ENCODE results near the gene S100A6.

- TF ChIP-seq CTCF (IDR thresholded peaks at IDR 0.05) (no peak), POLR2A (IDR thresholded peaks at IDR 0.05) (no peak)
Observed at GRCh38 chr1:153546796-153547559, 11.2 kb upstream of the S100A6 start.

All from heart left ventricle (tissue), 13 donors.